HL-60 (cell line): ENCODE results near the gene DPM1.

Experiments used
- CTCF ChIP-seq: IDR thresholded peaks from one replicate; pipeline ENCODE4 v1.5.1; 2011; ENCODE audit warnings: low read length, control low read depth, inconsistent platforms; ENCODE audit not compliant: insufficient read depth
- GABPA ChIP-seq: IDR thresholded peaks from 2 replicates; pipeline ENCODE4 v1.6.1; 2012; ENCODE audit warnings: low read depth
- POLR2AphosphoS5 ChIP-seq: IDR thresholded peaks from 2 replicates; pipeline ENCODE4 v1.6.1; 2012; ENCODE audit warnings: low read depth

GRCh38 chr20:50959543-50960126, 1.3 kb upstream of the DPM1 start:
- TF ChIP-seq POLR2AphosphoS5 = no peak; the same call in 1 of the 2 replicates
- TF ChIP-seq CTCF = no peak
- TF ChIP-seq GABPA = no peak
